HCT116 (cell line): ENCODE measurements around the gene APELA. TPM values are rescaled to one million over a fixed set of nuclear protein-coding genes. Genes with fewer than 3 reads are reported as not detected.

Experiments
- ATAC-seq: fragments of 200-7000 bp; cut with Tn5 transposase; 2 replicates; pipeline ENCODE4 v1.9.1; 2020; ENCODE audit warnings: mild to moderate bottlenecking, moderate library complexity
- BruUV-seq: library from RNA; stranded (reverse); fragments of 400-500 nt; replicated peaks from 2 replicates; lab custom pipeline; 2021; lab: Mats Ljungman, UMichigan
- CTCF ChIA-PET: fragments of 300-600 bp; sonication (Branson Sonifier 250); formaldehyde crosslinking; loops from one replicate; lab custom pipeline; 2021; ENCODE audit warnings: antibody characterized with exemption; lab: Charles Lee
- POLR2A ChIA-PET: fragments of 300-600, 350-600 bp; sonication (Branson Sonifier 250); formaldehyde crosslinking; loops from one replicate; lab custom pipeline; 2021; ENCODE audit warnings: antibody characterized with exemption; lab: Charles Lee
- RAD21 ChIA-PET, 2 experiments: fragments of 300-600 bp; sonication (Branson Sonifier 250); formaldehyde crosslinking; loops; one replicate each; lab custom pipeline; 2023; ENCODE audit warnings: low total read pairs in 2 of 2; ENCODE audit not compliant: uncharacterized antibody in 2 of 2, unreplicated experiment in 2 of 2, low non-redundant PET in 1 of 2; lab: Charles Lee
- DNase-seq: peaks from one replicate; pipeline ENCODE4 v3.0.0-alpha.2; 2010; ENCODE audit warnings: low read depth, low spot score
- H2AFZ ChIP-seq: fragments of 200-600 bp; shearing (Covaris generic), sonication (generic); 2 replicates; pipeline ENCODE4 v1.6.1; 2017; ENCODE audit warnings: low read depth, mixed run types, mixed read lengths, antibody characterized with exemption, low read length; ENCODE audit not compliant: poor library complexity, severe bottlenecking
- H3K27ac ChIP-seq: 2 replicates; pipeline ENCODE4 v1.5.1; 2012; ENCODE audit warnings: low read depth, low read length
- H3K27me3 ChIP-seq: fragments of 200-600 bp; sonication (generic); 2 replicates; pipeline ENCODE4 v1.6.1; 2016; ENCODE audit warnings: mixed run types, low read length, mixed read lengths; ENCODE audit not compliant: insufficient read depth
- H3K36me3 ChIP-seq, 2 experiments: fragments of 200-500 bp in 1 of 2; fragments of 200-600 bp in 1 of 2; sonication (Bioruptor generic) in 1 of 2; sonication (generic) in 1 of 2; 2 replicates each; pipeline versions ENCODE4 v1.5.1 to v1.6.1; 2014 to 2016; ENCODE audit warnings: low read length in 2 of 2, inconsistent platforms in 1 of 2, mixed read lengths in 1 of 2, mixed run types in 1 of 2; ENCODE audit not compliant: insufficient read depth in 2 of 2, control insufficient read depth in 1 of 2
- H3K4me1 ChIP-seq, 2 experiments: fragments of 200-600 bp in 1 of 2; sonication (generic) in 1 of 2; 2 replicates each; pipeline versions ENCODE4 v1.5.1 to v1.6.1; 2012 to 2017; ENCODE audit warnings: low read length in 2 of 2, inconsistent platforms in 1 of 2, mild to moderate bottlenecking in 1 of 2, mixed read lengths in 1 of 2, mixed run types in 1 of 2, moderate library complexity in 1 of 2; ENCODE audit not compliant: insufficient read depth in 2 of 2, control insufficient read depth in 1 of 2
- H3K4me2 ChIP-seq: fragments of 200-600 bp; sonication (generic); 2 replicates; pipeline ENCODE4 v1.6.1; 2017; ENCODE audit warnings: mixed run types, low read length, mixed read lengths
- H3K4me3 ChIP-seq, 2 experiments: fragments of 200-600 bp in 1 of 2; sonication (generic) in 1 of 2; replicated peaks in 1 of 2; 2 replicates each; pipeline ENCODE4 v1.5.1; 2011 to 2016; ENCODE audit warnings: low read length in 2 of 2, control low read depth in 1 of 2, low read depth in 1 of 2, mild to moderate bottlenecking in 1 of 2, mixed read lengths in 1 of 2, mixed run types in 1 of 2
- H3K79me2 ChIP-seq: fragments of 200-600 bp; sonication (generic); 2 replicates; pipeline ENCODE4 v1.6.1; 2017; ENCODE audit warnings: mild to moderate bottlenecking, mixed run types, low read length, moderate library complexity, mixed read lengths; ENCODE audit not compliant: insufficient read depth
- H3K9ac ChIP-seq: fragments of 200-600 bp; sonication (generic); 2 replicates; pipeline ENCODE4 v1.6.1; 2016; ENCODE audit warnings: low read length, mixed read lengths
- H3K9me2 ChIP-seq: fragments of 200-600 bp; sonication (generic), shearing (Covaris generic); 2 replicates; pipeline ENCODE4 v1.6.1; 2017; ENCODE audit warnings: mixed run types, mild to moderate bottlenecking, moderate library complexity; ENCODE audit not compliant: insufficient read depth
- H3K9me3 ChIP-seq, 2 experiments: fragments of 200-500 bp in 1 of 2; fragments of 200-600 bp in 1 of 2; sonication (Bioruptor generic) in 1 of 2; sonication (generic) in 1 of 2; 2 replicates each; pipeline ENCODE4 v1.6.1; 2014 to 2017; ENCODE audit warnings: low read length in 2 of 2, mixed read lengths in 2 of 2, inconsistent platforms in 1 of 2, low read depth in 1 of 2, mild to moderate bottlenecking in 1 of 2, mixed run types in 1 of 2, moderate library complexity in 1 of 2; ENCODE audit not compliant: control insufficient read depth in 1 of 2, insufficient read depth in 1 of 2
- H4K20me1 ChIP-seq: fragments of 200-600 bp; sonication (generic), shearing (Covaris generic); 2 replicates; pipeline ENCODE4 v1.6.1; 2017; ENCODE audit warnings: mixed run types, mild to moderate bottlenecking, moderate library complexity; ENCODE audit not compliant: insufficient read depth
- CEBPB ChIP-seq: IDR thresholded peaks from 2 replicates; pipeline ENCODE4 v1.6.1; 2012; ENCODE audit warnings: low read depth
- EGR1 ChIP-seq: IDR thresholded peaks from 2 replicates; pipeline ENCODE4 v1.6.1; 2012; ENCODE audit warnings: low read depth
- POLR2AphosphoS5 ChIP-seq: IDR thresholded peaks from 2 replicates; pipeline ENCODE4 v1.6.1; 2011; ENCODE audit warnings: mild to moderate bottlenecking, low read depth, low read length, moderate library complexity
- RAD21 ChIP-seq: IDR thresholded peaks from 2 replicates; pipeline ENCODE4 v1.6.1; 2012; ENCODE audit warnings: low read depth, mild to moderate bottlenecking
- SP1 ChIP-seq: IDR thresholded peaks from 2 replicates; pipeline ENCODE4 v1.6.1; 2012; ENCODE audit warnings: low read depth
- SRF ChIP-seq: IDR thresholded peaks from 2 replicates; pipeline ENCODE4 v1.6.1; 2012; ENCODE audit warnings: low read depth
- YY1 ChIP-seq: IDR thresholded peaks from 2 replicates; pipeline ENCODE4 v1.6.1; 2011; ENCODE audit warnings: low read length, low read depth, moderate library complexity, mild to moderate bottlenecking; ENCODE audit not compliant: insufficient replicate concordance; ENCODE audit errors: extremely low read depth
- ZNF274 ChIP-seq: fragments of 200-500 bp; sonication (Bioruptor generic); IDR thresholded peaks from 2 replicates; pipeline ENCODE4 v1.6.1; 2014; ENCODE audit warnings: mild to moderate bottlenecking, low read depth, low read length, inconsistent platforms
- intact Hi-C: fragments of 100-400 bp; cut with micrococcal nuclease; formaldehyde crosslinking; loops from 2 replicates; pipeline ENCODE4 v1.10.0; 2022
- total RNA-seq: library from RNA; stranded (reverse); gene quantifications from one replicate; pipeline ENCODE4 v1.2.1, GENCODE V29; 2021; ENCODE audit not compliant: unreplicated experiment
- TF ChIP-seq, protein P1 (sequence below): IDR thresholded peaks from 2 replicates; pipeline ENCODE4 v1.6.1; 2011; ENCODE audit warnings: mild to moderate bottlenecking, low read length, moderate library complexity; ENCODE audit not compliant: insufficient replicate concordance; ENCODE audit errors: extremely low read depth
- TF ChIP-seq, protein P2 (sequence below): IDR thresholded peaks from 2 replicates; pipeline ENCODE4 v1.6.1; 2012

The APELA gene
- total RNA-seq, 1 experiment from 2014 or later, result not detected

DNA sequence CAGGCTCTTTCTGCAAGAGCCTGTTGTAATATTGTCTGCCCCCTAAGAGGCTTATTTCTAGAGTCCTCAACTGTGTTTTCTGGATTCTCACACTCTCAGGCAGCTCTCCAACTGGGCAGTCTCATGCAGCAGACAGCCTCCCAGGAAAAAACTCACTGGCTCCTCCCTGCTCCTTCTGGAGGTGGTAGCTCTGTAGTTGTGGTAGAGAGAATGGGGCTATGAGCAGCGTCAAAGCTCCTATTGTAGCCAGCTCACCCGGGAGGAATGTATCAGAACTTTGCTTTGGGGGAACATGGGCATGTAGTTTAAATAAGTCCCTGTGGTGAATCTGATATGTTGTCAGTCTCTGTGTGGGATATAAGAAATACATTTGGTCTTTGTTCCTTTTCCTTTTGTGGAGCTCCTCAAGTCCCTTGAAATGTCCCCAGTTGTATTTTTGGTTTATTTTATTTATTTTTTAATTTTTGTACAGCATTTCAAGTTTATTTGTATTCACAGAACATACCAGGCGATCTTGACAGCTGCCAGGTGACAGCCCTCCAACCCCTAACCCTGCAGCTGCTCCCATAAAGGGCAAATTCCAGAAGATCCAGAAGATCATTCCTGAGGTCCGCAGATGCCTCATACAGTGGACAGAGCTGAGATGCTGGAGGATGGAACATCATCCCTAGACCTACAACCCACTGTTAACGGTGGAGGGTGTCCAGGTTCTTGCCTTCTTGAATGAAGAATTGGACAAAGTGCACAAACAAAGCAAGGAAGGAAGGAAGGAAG, 54.8 kb downstream of the APELA start:
- Histone ChIP-seq H3K4me3 (no peak overlapping the region), H2AFZ (no peak overlapping the region), H3K9me2 (no peaks in the 10 kb centered on the region), H3K79me2 (no peaks in the 10 kb centered on the region), H3K4me1 (no peaks in the 10 kb centered on the region), H3K27ac (no peak overlapping the region), H3K9ac (no peak overlapping the region), H3K4me2 (no peak overlapping the region), H3K27me3 (no peaks in the 10 kb centered on the region), H4K20me1 (no peaks in the 10 kb centered on the region), H3K9me3 (no peaks in the 10 kb centered on the region), H3K36me3 (no peaks in the 10 kb centered on the region)
- ChIA-PET POLR2A (no interaction called here), CTCF (no interaction called here), RAD21 (no interaction called here)
- TF ChIP-seq, protein P1, sequence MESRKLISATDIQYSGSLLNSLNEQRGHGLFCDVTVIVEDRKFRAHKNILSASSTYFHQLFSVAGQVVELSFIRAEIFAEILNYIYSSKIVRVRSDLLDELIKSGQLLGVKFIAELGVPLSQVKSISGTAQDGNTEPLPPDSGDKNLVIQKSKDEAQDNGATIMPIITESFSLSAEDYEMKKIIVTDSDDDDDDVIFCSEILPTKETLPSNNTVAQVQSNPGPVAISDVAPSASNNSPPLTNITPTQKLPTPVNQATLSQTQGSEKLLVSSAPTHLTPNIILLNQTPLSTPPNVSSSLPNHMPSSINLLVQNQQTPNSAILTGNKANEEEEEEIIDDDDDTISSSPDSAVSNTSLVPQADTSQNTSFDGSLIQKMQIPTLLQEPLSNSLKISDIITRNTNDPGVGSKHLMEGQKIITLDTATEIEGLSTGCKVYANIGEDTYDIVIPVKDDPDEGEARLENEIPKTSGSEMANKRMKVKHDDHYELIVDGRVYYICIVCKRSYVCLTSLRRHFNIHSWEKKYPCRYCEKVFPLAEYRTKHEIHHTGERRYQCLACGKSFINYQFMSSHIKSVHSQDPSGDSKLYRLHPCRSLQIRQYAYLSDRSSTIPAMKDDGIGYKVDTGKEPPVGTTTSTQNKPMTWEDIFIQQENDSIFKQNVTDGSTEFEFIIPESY, result no peak
- TF ChIP-seq YY1 (no peak), ZNF274 (no peak)
- DNase-seq, result no peak
- ATAC-seq, result peak; percentile 47
- BruUV-seq, result no TSS peak
- intact Hi-C loops, result loop anchor here (10.0 kb wide), 1 partner anchor 163 kb away; no protein-coding TSS in a partner anchor

DNA sequence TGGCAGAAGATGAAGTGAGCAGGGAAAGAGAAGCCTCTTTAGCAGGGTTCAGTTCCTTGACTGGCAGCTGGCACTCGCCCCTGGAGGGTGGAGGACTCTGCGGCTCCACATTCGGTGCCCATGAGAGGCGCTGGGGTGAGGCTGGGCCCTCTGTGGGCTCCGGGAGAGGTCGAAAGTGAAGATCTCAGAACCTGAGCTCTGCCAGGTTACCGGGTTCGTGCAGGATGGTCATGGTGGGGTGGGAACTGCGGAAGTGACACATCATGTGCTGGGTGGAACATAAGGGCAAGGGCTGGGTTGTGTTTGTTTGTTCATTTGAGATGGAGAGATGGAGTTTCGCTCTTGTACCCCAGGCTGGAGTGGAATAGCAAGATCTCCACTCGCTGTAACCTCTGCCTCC, 56.3 kb downstream of the APELA start:
- BruUV-seq, result no TSS peak
- Histone ChIP-seq H4K20me1 (no peaks in the 10 kb centered on the region), H3K4me3 (no peak overlapping the region), H3K27me3 (no peaks in the 10 kb centered on the region), H3K27ac (no peak overlapping the region), H3K36me3 (no peaks in the 10 kb centered on the region), H3K4me1 (no peaks in the 10 kb centered on the region), H3K9me2 (no peaks in the 10 kb centered on the region), H3K9me3 (no peaks in the 10 kb centered on the region), H3K4me2 (no peak overlapping the region), H2AFZ (no peak overlapping the region), H3K79me2 (no peaks in the 10 kb centered on the region), H3K9ac (no peak overlapping the region)
- DNase-seq (no peak), ATAC-seq (no peak)
- intact Hi-C loops, result loop anchor here (10.0 kb wide), 1 partner anchor 162 kb away; no protein-coding TSS in a partner anchor
- CTCF ChIA-PET, result no interaction called here
- POLR2A ChIA-PET, result no interaction called here
- RAD21 ChIA-PET, result no interaction called here
- no peak for TF ChIP-seq POLR2AphosphoS5
- TF ChIP-seq SRF, result no peak
- TF ChIP-seq, protein P2, sequence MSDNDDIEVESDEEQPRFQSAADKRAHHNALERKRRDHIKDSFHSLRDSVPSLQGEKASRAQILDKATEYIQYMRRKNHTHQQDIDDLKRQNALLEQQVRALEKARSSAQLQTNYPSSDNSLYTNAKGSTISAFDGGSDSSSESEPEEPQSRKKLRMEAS, result no peak
- TF ChIP-seq EGR1, result no peak
- no peak for TF ChIP-seq CEBPB
- TF ChIP-seq, protein P1, result no peak
- no peak for TF ChIP-seq RAD21
- TF ChIP-seq SP1, result no peak
